SK-N-SH (cell line): Measurements from ENCODE around the gene RBM47.

Experiments used
- CTCF ChIP-seq: fragments of 200-600 bp; sonication (generic); IDR thresholded peaks from 2 replicates; pipeline ENCODE4 v1.6.1; 2017; ENCODE audit warnings: antibody characterized with exemption, mild to moderate bottlenecking, moderate library complexity
- EP300 ChIP-seq, 2 experiments: IDR thresholded peaks; 2 replicates each; pipeline versions ENCODE4 v1.4.0 to v1.6.1; 2012; ENCODE audit warnings: borderline replicate concordance in 1 of 2, low read depth in 1 of 2, low read length in 1 of 2
- EZH2phosphoT487 ChIP-seq: fragments of 200-600 bp; sonication (generic); IDR thresholded peaks from 2 replicates; pipeline ENCODE4 v1.6.1; 2017; ENCODE audit warnings: low read depth, mixed run types, mild to moderate bottlenecking, antibody characterized with exemption, moderate library complexity, borderline replicate concordance
- GABPA ChIP-seq: IDR thresholded peaks from 2 replicates; pipeline ENCODE4 v1.4.0; 2012; ENCODE audit warnings: low read depth, mild to moderate bottlenecking
- MAX ChIP-seq: IDR thresholded peaks from 2 replicates; pipeline ENCODE4 v1.4.0; 2012; ENCODE audit warnings: low read depth
- RAD21 ChIP-seq: IDR thresholded peaks from 2 replicates; pipeline ENCODE4 v1.6.1; 2012; ENCODE audit warnings: mild to moderate bottlenecking, low read length
- YY1 ChIP-seq: IDR thresholded peaks from 2 replicates; pipeline ENCODE4 v1.4.0; 2012; ENCODE audit warnings: low read depth, mild to moderate bottlenecking

- no peak for TF ChIP-seq CTCF
- TF ChIP-seq EZH2phosphoT487, result no peak
- TF ChIP-seq MAX, result no peak
- TF ChIP-seq GABPA, result no peak
- no peak for TF ChIP-seq YY1
- TF ChIP-seq EP300 (IDR thresholded peaks at IDR 0.05; ENCODE audit: borderline replicate concordance in 1 of 2, low read depth in 1 of 2, low read length in 1 of 2), result no peak
- no peak for TF ChIP-seq RAD21
These were observed 150.3 kb downstream of the RBM47 start for GRCh38 chr4:40479378-40479777.
